HepG2 (cell line): Measurements from ENCODE around the gene CITED2. TPM values are rescaled to one million over a fixed set of nuclear protein-coding genes. Genes with fewer than 3 reads are reported as not detected.

Experiments used
- ATAC-seq: fragments of 200-7000 bp; cut with Tn5 transposase; 3 replicates; pipeline ENCODE4 v1.9.1; 2020; ENCODE audit warnings: mild to moderate bottlenecking, moderate library complexity
- BruUV-seq: library from RNA; stranded (reverse); fragments of 400-500 nt; replicated peaks from 2 replicates; lab custom pipeline; 2021; lab: Mats Ljungman, UMichigan
- CTCF ChIA-PET: fragments of 300-600 bp; formaldehyde crosslinking; extraction: SDS; loops from one replicate; lab custom pipeline; 2021; ENCODE audit warnings: low total read pairs, inconsistent platforms, low intra/inter-chr PET ratio; lab: Yijun Ruan, JAX
- POLR2A ChIA-PET: fragments of 350-600 bp; sonication (Branson Sonifier 250); formaldehyde crosslinking; loops from one replicate; lab custom pipeline; 2020; ENCODE audit warnings: antibody characterized with exemption, inconsistent platforms; lab: Yijun Ruan, JAX
- DNase-seq: peaks from one replicate; pipeline ENCODE4 v3.0.0-alpha.2; 2015; ENCODE audit warnings: low spot score
- FAIRE-seq: peaks from 3 replicates; lab custom pipeline; 2011; peaks lifted over from hg19 to GRCh38; lab: Jason Lieb, UNC
- H2AFZ ChIP-seq: one replicate; pipeline ENCODE4 v1.6.1; 2011; ENCODE audit warnings: low read length, inconsistent platforms
- H3K27ac ChIP-seq: fragments of 300-600 bp; 3 replicates; pipeline ENCODE4 v1.8.0; 2011; ENCODE audit warnings: mixed run types, mild to moderate bottlenecking, mixed read lengths, low read length, inconsistent platforms; ENCODE audit not compliant: insufficient read depth; ENCODE audit errors: extremely low read length
- H3K27me3 ChIP-seq, 2 experiments: fragments of 200-600 bp in 1 of 2; 2 replicates in 1 of 2; 3 replicates in 1 of 2; pipeline versions ENCODE4 v1.6.0 to v1.8.0; 2011; ENCODE audit warnings: low read length in 2 of 2, mild to moderate bottlenecking in 2 of 2, moderate library complexity in 2 of 2, inconsistent platforms in 1 of 2; ENCODE audit not compliant: insufficient read depth in 2 of 2, control insufficient read depth in 1 of 2
- H3K36me3 ChIP-seq, 2 experiments: fragments of 200-600 bp in 1 of 2; replicated peaks in 1 of 2; 2 replicates in 1 of 2; 3 replicates in 1 of 2; pipeline versions ENCODE4 v1.5.1 to v1.8.0; 2011; ENCODE audit warnings: low read length in 2 of 2, inconsistent platforms in 1 of 2; ENCODE audit not compliant: insufficient read depth in 2 of 2, control insufficient read depth in 1 of 2
- H3K4me1 ChIP-seq: 2 replicates; pipeline ENCODE4 v1.5.1; 2012; ENCODE audit warnings: low read length, inconsistent platforms; ENCODE audit not compliant: insufficient read depth
- H3K4me2 ChIP-seq: 2 replicates; pipeline ENCODE4 v1.6.0; 2011; ENCODE audit warnings: low read depth, low read length, inconsistent platforms
- H3K4me3 ChIP-seq, 3 experiments: fragments of 200-600 bp in 1 of 3; sonication (generic), shearing (Covaris generic) in 1 of 3; replicated peaks in 1 of 3; 2 replicates each; pipeline ENCODE4 v1.5.1; 2011 to 2016; ENCODE audit warnings: low read length in 3 of 3, inconsistent platforms in 2 of 3, low read depth in 2 of 3, mild to moderate bottlenecking in 2 of 3, control low read depth in 1 of 3, mixed read lengths in 1 of 3; ENCODE audit not compliant: insufficient read depth in 1 of 3
- H3K79me2 ChIP-seq: one replicate; pipeline ENCODE4 v1.6.1; 2011; ENCODE audit warnings: low read length, inconsistent platforms; ENCODE audit not compliant: insufficient read depth
- H3K9ac ChIP-seq: 2 replicates; pipeline ENCODE4 v1.6.0; 2011; ENCODE audit warnings: mild to moderate bottlenecking, low read depth, low read length, inconsistent platforms; ENCODE audit not compliant: insufficient read depth
- H3K9me3 ChIP-seq: 2 replicates; pipeline ENCODE4 v1.5.1; 2012; ENCODE audit warnings: mild to moderate bottlenecking, low read length
- H4K20me1 ChIP-seq: 2 replicates; pipeline ENCODE4 v1.6.0; 2011; ENCODE audit warnings: inconsistent platforms, mild to moderate bottlenecking, low read length, moderate library complexity; ENCODE audit not compliant: insufficient read depth
- BRCA1 ChIP-seq: sonication (generic); formaldehyde crosslinking; IDR thresholded peaks from 2 replicates; pipeline ENCODE4 v1.4.0; 2020; ENCODE audit warnings: missing genetic modification reagents
- EP300 ChIP-seq, 3 experiments: sonication (generic) in 1 of 3; formaldehyde crosslinking in 1 of 3; IDR thresholded peaks; 2 replicates each; pipeline versions ENCODE4 v1.5.1 to v1.6.1; 2011 to 2020; ENCODE audit warnings: low read depth in 2 of 3, low read length in 2 of 3, borderline replicate concordance in 1 of 3, improper control_type of control experiment in 1 of 3, mild to moderate bottlenecking in 1 of 3, missing genetic modification reagents in 1 of 3, moderate library complexity in 1 of 3
- ETV6 ChIP-seq: sonication (generic); formaldehyde crosslinking; conservative IDR thresholded peaks from 2 replicates; pipeline ENCODE4 v1.4.0; 2020; ENCODE audit warnings: missing genetic modification reagents
- JUNB ChIP-seq: sonication (generic); formaldehyde crosslinking; IDR thresholded peaks from 2 replicates; pipeline ENCODE4 v1.8.0; 2022; ENCODE audit warnings: missing genetic modification reagents, mild to moderate bottlenecking, borderline replicate concordance
- MTERF4 ChIP-seq: sonication (generic); formaldehyde crosslinking; IDR thresholded peaks from 2 replicates; pipeline ENCODE4 v1.8.0; 2023; ENCODE audit warnings: mild to moderate bottlenecking, missing genetic modification reagents
- NCOA2 ChIP-seq: sonication (generic); formaldehyde crosslinking; IDR thresholded peaks from 2 replicates; pipeline ENCODE4 v1.8.0; 2022; ENCODE audit warnings: inconsistent platforms
- PATZ1 ChIP-seq: sonication (generic); formaldehyde crosslinking; IDR thresholded peaks from 2 replicates; pipeline ENCODE4 v1.4.0; 2020; ENCODE audit warnings: missing genetic modification reagents
- PAXIP1 ChIP-seq: sonication (generic); formaldehyde crosslinking; conservative IDR thresholded peaks from 2 replicates; pipeline ENCODE4 v1.4.0; 2020; ENCODE audit warnings: mild to moderate bottlenecking, missing genetic modification reagents, moderate library complexity
- RAD21 ChIP-seq: fragments of 450-650 bp; formaldehyde crosslinking; IDR thresholded peaks from 2 replicates; pipeline ENCODE4 v1.5.0; 2020; ENCODE audit warnings: mild to moderate bottlenecking
- SAFB2 ChIP-seq: sonication (generic); formaldehyde crosslinking; IDR thresholded peaks from 2 replicates; pipeline ENCODE4 v1.5.1; 2020; ENCODE audit warnings: missing genetic modification reagents, low read depth, mild to moderate bottlenecking, borderline replicate concordance
- TCF12 ChIP-seq, 2 experiments: fragments of 450-650 bp in 1 of 2; sonication (generic) in 1 of 2; formaldehyde crosslinking in 1 of 2; IDR thresholded peaks; 2 replicates each; pipeline versions ENCODE4 v1.6.1 to v1.8.0; 2017 to 2022; ENCODE audit warnings: antibody characterized with exemption in 1 of 2, mild to moderate bottlenecking in 1 of 2, missing genetic modification reagents in 1 of 2, moderate library complexity in 1 of 2
- TOE1 ChIP-seq: sonication (generic); formaldehyde crosslinking; IDR thresholded peaks from 2 replicates; pipeline ENCODE4 v1.4.0; 2020; ENCODE audit warnings: mild to moderate bottlenecking, missing genetic modification reagents
- ZBTB43 ChIP-seq: sonication (generic); formaldehyde crosslinking; conservative IDR thresholded peaks from 2 replicates; pipeline ENCODE4 v1.4.0; 2020; ENCODE audit warnings: missing genetic modification reagents
- ZNF343 ChIP-seq: sonication (generic); formaldehyde crosslinking; IDR thresholded peaks from 2 replicates; pipeline ENCODE4 v1.4.0; 2020; ENCODE audit warnings: mild to moderate bottlenecking, missing genetic modification reagents
- ZNF660 ChIP-seq: sonication (generic); formaldehyde crosslinking; IDR thresholded peaks from 2 replicates; pipeline ENCODE4 v1.5.1; 2020; ENCODE audit warnings: mild to moderate bottlenecking, low read depth, missing genetic modification reagents, borderline replicate concordance
- WGBS: methylation state at CpG from one replicate; pipeline ENCODE4 v1.1.6; 2017; ENCODE audit warnings: low lambda C conversion rate; 5-methylcytosine and 5-hydroxymethylcytosine counted together
- in situ Hi-C: cut with HindIII; loops from 2 replicates; pipeline ENCODE4 v1.10.0; 2017; ENCODE audit warnings: low pct_unique_long_range_greater_than_20kb; ENCODE audit not compliant: extremely low pct_ligation_motif_present
- intact Hi-C: fragments of 100-400 bp; cut with micrococcal nuclease; formaldehyde crosslinking; loops from one replicate; pipeline ENCODE4 v1.10.0; 2022; ENCODE audit not compliant: unreplicated experiment
- polyA plus RNA-seq, 8 experiments: library from polyadenylated mRNA; depleted of rRNA in 3 of 8; stranded (reverse) in 7 of 8; unstranded in 1 of 8; fragments of >200 nt; fragmentation: Illumina TruSeq in 4 of 8; extraction: Trizol in 4 of 8; gene quantifications; 2 replicates each; pipeline versions ENCODE4 v1.2.1 to v1.2.3, GENCODE V29; 2011 to 2016; ENCODE audit warnings: low read depth in 4 of 8, missing spikeins in 1 of 8, mixed read lengths in 1 of 8; ENCODE audit not compliant: insufficient read depth in 1 of 8
- total RNA-seq, 5 experiments: library from RNA; depleted of rRNA; stranded (reverse); fragments of >200 nt; fragmentation: Illumina TruSeq; extraction: Trizol; gene quantifications; 2 replicates each; pipeline ENCODE4 v1.2.3, GENCODE V29; 2016; ENCODE audit warnings: low read depth in 1 of 5

Gene CITED2
- total and polyA plus RNA-seq, 2 of the 13 experiments (the other 11 are each of a cell fraction or from before 2014, with no cell fraction given): 17.6 to 57.2 TPM

GRCh38 chr6:139378882-139379341 lies 4.5 kb upstream of the CITED2 start:
- Histone ChIP-seq H3K27ac (no peak overlapping the region), H3K4me3 (no peak overlapping the region; a peak in 1 of 6 replicates), H3K9me3 (no peaks in the 10 kb centered on the region), H3K4me2 (peak overlapping the region; percentile 14), H3K27me3 (peaks cover 0 to 3% of the 10 kb centered on the region in 2 experiments; a peak in 1 of 5 replicates), H3K36me3 (no peaks in the 10 kb centered on the region), H4K20me1 (peaks cover 4% of the 10 kb centered on the region; the same call in 1 of the 2 replicates), H2AFZ (no peak overlapping the region), H3K9ac (no peak overlapping the region), H3K79me2 (peaks cover 5% of the 10 kb centered on the region), H3K4me1 (peaks cover 48% of the 10 kb centered on the region)
- ATAC-seq (no peak; the same call in 2 of the 3 replicates), FAIRE-seq (peak; percentile 40), DNase-seq (peak; percentile 81)
- in situ Hi-C loops (loop anchor here (10.0 kb wide), 1 partner anchor 386 kb away; no protein-coding TSS in a partner anchor), intact Hi-C loops (loop anchor here (10.0 kb wide), 2 partner anchors 906 to 1516 kb away; no protein-coding TSS in a partner anchor)
- ChIA-PET CTCF (no interaction called here), POLR2A (interaction anchor here (1.6 to 2.5 kb wide), 2 partner anchors 9 to 102 kb away, joined by 7 to 9 read pairs; no protein-coding TSS in a partner anchor)
- no TSS peak for BruUV-seq
- WGBS: 5% methylated on average over 1 of the region's 1 CpG
- peak; percentile 91 for TF ChIP-seq JUNB (CRISPR knock-in tag)
- no peak for TF ChIP-seq SAFB2
- TF ChIP-seq ZBTB43 (CRISPR knock-in tag): no peak
- peak in 1 of 2 experiments; percentile 75; a peak in 2 of 4 replicates for TF ChIP-seq EP300 (IDR thresholded peaks at IDR 0.05; ENCODE audit: low read depth in 2 of 2, low read length in 2 of 2)
- TF ChIP-seq EP300 (CRISPR knock-in tag; IDR thresholded peaks at IDR 0.05; ENCODE audit: borderline replicate concordance): no peak
- no peak for TF ChIP-seq PATZ1 (CRISPR knock-in tag)
- no peak for TF ChIP-seq ZNF660 (CRISPR knock-in tag)
- TF ChIP-seq NCOA2 (CRISPR knock-in tag): no peak
- TF ChIP-seq ZNF343 (CRISPR knock-in tag): no peak
- no peak for TF ChIP-seq ETV6 (CRISPR knock-in tag)
- TF ChIP-seq PAXIP1: peak; percentile 54; the same call in 1 of the 2 replicates
- TF ChIP-seq TCF12 (IDR thresholded peaks at IDR 0.05): no peak
- 0 out of 2 replicates have a peak, but pooled peaks have one; percentile 29 for TF ChIP-seq TCF12 (CRISPR knock-in tag; IDR thresholded peaks at IDR 0.05)
- no peak for TF ChIP-seq MTERF4 (CRISPR knock-in tag)
- no peak; the same call in 1 of the 2 replicates for TF ChIP-seq BRCA1 (CRISPR knock-in tag)
- TF ChIP-seq TOE1 (CRISPR knock-in tag): no peak
- TF ChIP-seq RAD21: no peak
